ENCODE results near the gene SPEM3.

The SPEM3 gene

DNA sequence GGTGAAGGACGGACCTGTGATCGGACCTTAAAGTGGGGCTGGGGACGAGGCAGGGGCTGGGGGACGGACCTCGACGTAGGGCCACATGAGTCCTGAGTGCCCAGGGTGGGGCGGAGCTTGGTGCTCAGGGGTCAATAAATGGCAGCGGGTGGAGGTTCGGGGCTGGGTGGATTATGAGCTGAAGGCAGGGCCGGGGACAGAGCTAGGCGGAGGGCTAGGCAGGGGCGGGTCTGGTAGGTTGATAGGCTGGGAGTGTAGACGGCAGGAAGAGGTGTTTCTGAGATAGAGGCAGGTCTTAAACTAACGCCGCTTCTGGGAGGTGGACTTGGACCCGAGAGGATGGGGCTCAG, 16.9 kb downstream of the SPEM3 start:
- Histone ChIP-seq H3K79me2 (ENCODE audit: insufficient read depth, low read length) (no peaks in the 10 kb centered on the region), H3K4me1 (ENCODE audit: insufficient read depth, low read length) (peaks cover 12% of the 10 kb centered on the region), H4K20me1 (ENCODE audit: insufficient read depth, low read length) (no peaks in the 10 kb centered on the region), H2AFZ (ENCODE audit: low read depth, low read length) (no peak overlapping the region; the same call in 1 of the 2 replicates), H3K9ac (ENCODE audit: low read depth, low read length) (no peak overlapping the region), H3K27me3 (ENCODE audit: insufficient read depth, low read length, poor library complexity) (peaks cover 2% of the 10 kb centered on the region), H3K27ac (ENCODE audit: low read length) (no peak overlapping the region), H3K9me3 (ENCODE audit: insufficient read depth, low read length, severe bottlenecking) (no peaks in the 10 kb centered on the region), H3K4me3 (ENCODE audit: low read depth in 1 of 2, low read length in 2 of 2) (no peak overlapping the region), H3K36me3 (ENCODE audit: insufficient read depth, low read length) (no peaks in the 10 kb centered on the region), H3K4me2 (ENCODE audit: insufficient read depth, low read length) (peak overlapping the region; percentile 52; the same call in 1 of the 2 replicates)
- no peak for DNase-seq
- peak; percentile 29; the same call in 1 of the 3 replicates for ATAC-seq (ENCODE audit: insufficient read depth, low read depth)
- TF ChIP-seq, protein P1, sequence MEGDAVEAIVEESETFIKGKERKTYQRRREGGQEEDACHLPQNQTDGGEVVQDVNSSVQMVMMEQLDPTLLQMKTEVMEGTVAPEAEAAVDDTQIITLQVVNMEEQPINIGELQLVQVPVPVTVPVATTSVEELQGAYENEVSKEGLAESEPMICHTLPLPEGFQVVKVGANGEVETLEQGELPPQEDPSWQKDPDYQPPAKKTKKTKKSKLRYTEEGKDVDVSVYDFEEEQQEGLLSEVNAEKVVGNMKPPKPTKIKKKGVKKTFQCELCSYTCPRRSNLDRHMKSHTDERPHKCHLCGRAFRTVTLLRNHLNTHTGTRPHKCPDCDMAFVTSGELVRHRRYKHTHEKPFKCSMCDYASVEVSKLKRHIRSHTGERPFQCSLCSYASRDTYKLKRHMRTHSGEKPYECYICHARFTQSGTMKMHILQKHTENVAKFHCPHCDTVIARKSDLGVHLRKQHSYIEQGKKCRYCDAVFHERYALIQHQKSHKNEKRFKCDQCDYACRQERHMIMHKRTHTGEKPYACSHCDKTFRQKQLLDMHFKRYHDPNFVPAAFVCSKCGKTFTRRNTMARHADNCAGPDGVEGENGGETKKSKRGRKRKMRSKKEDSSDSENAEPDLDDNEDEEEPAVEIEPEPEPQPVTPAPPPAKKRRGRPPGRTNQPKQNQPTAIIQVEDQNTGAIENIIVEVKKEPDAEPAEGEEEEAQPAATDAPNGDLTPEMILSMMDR (IDR thresholded peaks at IDR 0.05; ENCODE audit: borderline replicate concordance, extremely low read depth, low read length, poor library complexity, severe bottlenecking), result no peak
- no peak for TF ChIP-seq EZH2 (IDR thresholded peaks at IDR 0.05; ENCODE audit: borderline replicate concordance, low read depth, low read length, severe bottlenecking)

DNA sequence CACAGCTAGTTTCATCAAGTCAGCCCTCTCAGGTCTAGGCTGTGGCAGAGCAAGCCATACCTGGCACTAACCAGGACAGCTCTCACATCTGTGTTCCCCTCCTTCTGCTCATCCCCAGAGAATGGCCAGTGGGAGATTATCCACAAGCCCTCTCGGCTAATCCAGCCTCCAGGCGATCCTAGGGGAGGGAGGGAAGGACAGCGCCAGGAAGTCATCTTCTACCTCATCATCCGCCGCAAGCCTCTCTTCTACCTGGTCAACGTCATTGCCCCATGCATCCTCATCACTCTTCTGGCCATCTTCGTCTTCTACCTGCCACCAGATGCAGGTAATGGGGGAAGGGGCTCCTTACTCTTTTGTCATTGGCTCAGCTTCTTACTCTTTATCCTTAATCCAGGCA, 19.8 kb downstream of the SPEM3 start:
- H3K27me3 ChIP-seq (ENCODE audit: insufficient read depth, low read length, poor library complexity), result peaks cover 2% of the 10 kb centered on the region
- ATAC-seq (ENCODE audit: insufficient read depth, low read depth), result no peak
- DNase-seq, result no peak
- TF ChIP-seq, protein P1 (IDR thresholded peaks at IDR 0.05; ENCODE audit: borderline replicate concordance, extremely low read depth, low read length, poor library complexity, severe bottlenecking), result no peak
- TF ChIP-seq EZH2 (IDR thresholded peaks at IDR 0.05; ENCODE audit: borderline replicate concordance, low read depth, low read length, severe bottlenecking), result no peak
- no peak overlapping the region for H3K9ac ChIP-seq (ENCODE audit: low read depth, low read length)
- no peak overlapping the region for H3K27ac ChIP-seq (ENCODE audit: low read length)
- peaks cover 12% of the 10 kb centered on the region for H3K4me1 ChIP-seq (ENCODE audit: insufficient read depth, low read length)
- H3K4me2 ChIP-seq (ENCODE audit: insufficient read depth, low read length), result no peak overlapping the region
- H3K4me3 ChIP-seq (ENCODE audit: low read depth in 1 of 2, low read length in 2 of 2), result no peak overlapping the region
- no peak overlapping the region for H2AFZ ChIP-seq (ENCODE audit: low read depth, low read length)
- H4K20me1 ChIP-seq (ENCODE audit: insufficient read depth, low read length), result no peaks in the 10 kb centered on the region
- H3K36me3 ChIP-seq (ENCODE audit: insufficient read depth, low read length), result no peaks in the 10 kb centered on the region
- H3K9me3 ChIP-seq (ENCODE audit: insufficient read depth, low read length, severe bottlenecking), result no peaks in the 10 kb centered on the region
- H3K79me2 ChIP-seq (ENCODE audit: insufficient read depth, low read length), result no peaks in the 10 kb centered on the region

DNA sequence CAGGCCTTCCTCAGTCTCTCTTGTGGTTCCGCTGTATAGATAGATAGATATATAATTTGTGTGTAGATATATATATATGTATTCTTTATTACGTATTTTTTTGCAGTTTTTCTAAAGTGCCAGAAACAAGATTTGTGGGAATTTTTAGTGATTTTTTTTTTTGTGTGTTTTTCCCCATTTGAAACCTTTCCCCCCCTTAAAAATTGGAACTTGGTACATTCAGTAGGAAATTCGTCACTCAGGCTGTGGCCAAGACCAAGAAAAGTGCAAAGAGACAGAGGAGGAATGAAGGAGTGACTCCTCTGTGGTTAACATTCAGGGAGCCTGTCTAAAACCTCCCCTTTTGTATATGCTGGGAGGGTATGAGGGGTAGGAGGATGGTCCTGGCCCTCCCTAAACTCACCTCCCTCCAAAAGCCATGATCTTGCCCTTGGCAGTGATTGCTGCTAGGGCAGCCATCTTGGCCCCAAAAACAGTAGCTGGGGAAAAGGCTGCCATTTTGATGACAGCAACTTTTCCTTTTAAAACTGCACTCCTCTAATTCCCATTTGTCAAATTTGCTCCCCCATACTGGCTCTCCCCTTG, 31.4 kb downstream of the SPEM3 start:
- H3K9me3 ChIP-seq (ENCODE audit: insufficient read depth, low read length, severe bottlenecking), result no peaks in the 10 kb centered on the region
- no peak overlapping the region for H3K27ac ChIP-seq (ENCODE audit: low read length)
- no peak overlapping the region for H3K4me2 ChIP-seq (ENCODE audit: insufficient read depth, low read length)
- H3K79me2 ChIP-seq (ENCODE audit: insufficient read depth, low read length), result peaks cover 3% of the 10 kb centered on the region; the same call in 1 of the 2 replicates
- no peak overlapping the region for H2AFZ ChIP-seq (ENCODE audit: low read depth, low read length)
- H3K36me3 ChIP-seq (ENCODE audit: insufficient read depth, low read length), result peaks cover 34% of the 10 kb centered on the region
- H3K27me3 ChIP-seq (ENCODE audit: insufficient read depth, low read length, poor library complexity), result no peaks in the 10 kb centered on the region
- H3K4me1 ChIP-seq (ENCODE audit: insufficient read depth, low read length), result peaks cover 10% of the 10 kb centered on the region
- H3K4me3 ChIP-seq (ENCODE audit: low read depth in 1 of 2, low read length in 2 of 2), result no peak overlapping the region
- no peaks in the 10 kb centered on the region; the same call in 1 of the 2 replicates for H4K20me1 ChIP-seq (ENCODE audit: insufficient read depth, low read length)
- DNase-seq (no peak), ATAC-seq (ENCODE audit: insufficient read depth, low read depth) (no peak)
- TF ChIP-seq, protein P1 (IDR thresholded peaks at IDR 0.05; ENCODE audit: borderline replicate concordance, extremely low read depth, low read length, poor library complexity, severe bottlenecking), result no peak
- TF ChIP-seq EZH2 (IDR thresholded peaks at IDR 0.05; ENCODE audit: borderline replicate concordance, low read depth, low read length, severe bottlenecking), result no peak
- no peak overlapping the region for H3K9ac ChIP-seq (ENCODE audit: low read depth, low read length)

All from DND-41 (cell line).